Adipocyte (in vitro differentiated cells): Measurements from ENCODE around the gene ANGPTL2.

Source experiments
- DNase-seq: peaks from one replicate; pipeline ENCODE4 v3.0.0-alpha.2; 2015; ENCODE audit warnings: low read depth
- H3K27me3 ChIP-seq: replicated peaks from 2 replicates; pipeline ENCODE4 v1.7.0; 2013; ENCODE audit warnings: mild to moderate bottlenecking, low read length, moderate library complexity; ENCODE audit not compliant: control insufficient read depth, insufficient read depth
- H3K36me3 ChIP-seq: 2 replicates; pipeline ENCODE4 v1.7.0; 2013; ENCODE audit warnings: low read length, mild to moderate bottlenecking, moderate library complexity; ENCODE audit not compliant: control insufficient read depth, insufficient read depth, severe bottlenecking
- H3K4me1 ChIP-seq: 2 replicates; pipeline ENCODE4 v1.7.0; 2013; ENCODE audit warnings: mild to moderate bottlenecking, low read length, moderate library complexity; ENCODE audit not compliant: control insufficient read depth, insufficient read depth
- H3K4me3 ChIP-seq: 2 replicates; pipeline ENCODE4 v1.7.0; 2013; ENCODE audit warnings: mild to moderate bottlenecking, low read length, moderate library complexity
- H3K9ac ChIP-seq: 2 replicates; pipeline ENCODE4 v1.7.0; 2013; ENCODE audit warnings: mild to moderate bottlenecking, low read length, moderate library complexity
- H3K9me3 ChIP-seq: 2 replicates; pipeline ENCODE4 v1.7.0; 2013; ENCODE audit warnings: mild to moderate bottlenecking, low read length, moderate library complexity; ENCODE audit not compliant: control insufficient read depth

The ANGPTL2 gene

DNA sequence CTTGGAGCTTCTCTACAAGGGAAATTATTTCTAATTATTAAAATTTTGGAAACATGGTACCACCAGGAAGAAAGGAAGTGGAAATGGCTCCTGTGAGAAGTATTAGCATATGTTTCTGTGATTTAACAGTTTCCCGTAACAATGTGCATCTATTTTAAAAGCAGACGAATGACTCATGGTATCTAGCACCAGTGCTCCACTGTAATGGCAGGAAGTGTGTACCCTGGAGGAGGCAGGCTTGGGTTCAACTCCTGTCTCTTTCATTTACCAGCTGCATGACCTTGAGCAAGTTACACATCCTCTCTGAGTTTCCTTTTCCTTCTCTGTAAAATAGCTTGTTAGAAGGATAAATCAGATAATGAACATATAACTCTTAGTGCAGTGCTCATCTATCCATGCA lies 41.0 kb upstream of the ANGPTL2 start:
- peak; percentile 59 for DNase-seq
- peaks cover 30% of the 10 kb centered on the region for H3K4me1 ChIP-seq
- no peak overlapping the region for H3K9ac ChIP-seq
- no peak overlapping the region for H3K4me3 ChIP-seq
- no peaks in the 10 kb centered on the region for H3K36me3 ChIP-seq
- H3K9me3 ChIP-seq: no peaks in the 10 kb centered on the region
- H3K27me3 ChIP-seq: no peaks in the 10 kb centered on the region

DNA sequence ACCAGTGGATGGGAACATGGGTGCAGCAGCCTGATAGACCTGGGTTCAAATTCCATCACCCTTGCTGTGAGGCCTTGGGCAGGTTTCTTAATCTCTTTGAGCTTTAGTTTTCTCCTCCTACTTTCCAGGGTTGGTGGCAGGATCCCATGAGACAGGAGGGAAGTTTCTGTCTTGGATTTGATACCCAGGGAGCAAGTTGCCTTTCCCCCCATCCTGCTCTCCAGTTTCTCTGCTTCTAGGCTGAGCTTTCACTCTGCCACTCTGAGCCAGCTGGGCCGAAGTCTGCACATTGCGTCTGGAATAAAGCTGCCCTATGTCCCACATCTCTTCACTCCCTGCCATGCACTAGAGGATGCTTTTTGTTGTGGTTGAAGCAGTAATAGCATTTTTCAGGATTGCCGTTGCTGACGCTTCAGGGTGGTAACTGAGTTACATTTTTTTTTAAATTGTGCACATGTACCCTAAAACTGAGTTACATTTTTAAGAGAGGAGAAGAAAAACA lies 40.5 kb upstream of the ANGPTL2 start:
- DNase-seq: no peak
- Histone ChIP-seq H3K4me3 (no peak overlapping the region), H3K4me1 (peaks cover 30% of the 10 kb centered on the region), H3K9ac (no peak overlapping the region), H3K9me3 (no peaks in the 10 kb centered on the region), H3K36me3 (no peaks in the 10 kb centered on the region), H3K27me3 (no peaks in the 10 kb centered on the region)

DNA sequence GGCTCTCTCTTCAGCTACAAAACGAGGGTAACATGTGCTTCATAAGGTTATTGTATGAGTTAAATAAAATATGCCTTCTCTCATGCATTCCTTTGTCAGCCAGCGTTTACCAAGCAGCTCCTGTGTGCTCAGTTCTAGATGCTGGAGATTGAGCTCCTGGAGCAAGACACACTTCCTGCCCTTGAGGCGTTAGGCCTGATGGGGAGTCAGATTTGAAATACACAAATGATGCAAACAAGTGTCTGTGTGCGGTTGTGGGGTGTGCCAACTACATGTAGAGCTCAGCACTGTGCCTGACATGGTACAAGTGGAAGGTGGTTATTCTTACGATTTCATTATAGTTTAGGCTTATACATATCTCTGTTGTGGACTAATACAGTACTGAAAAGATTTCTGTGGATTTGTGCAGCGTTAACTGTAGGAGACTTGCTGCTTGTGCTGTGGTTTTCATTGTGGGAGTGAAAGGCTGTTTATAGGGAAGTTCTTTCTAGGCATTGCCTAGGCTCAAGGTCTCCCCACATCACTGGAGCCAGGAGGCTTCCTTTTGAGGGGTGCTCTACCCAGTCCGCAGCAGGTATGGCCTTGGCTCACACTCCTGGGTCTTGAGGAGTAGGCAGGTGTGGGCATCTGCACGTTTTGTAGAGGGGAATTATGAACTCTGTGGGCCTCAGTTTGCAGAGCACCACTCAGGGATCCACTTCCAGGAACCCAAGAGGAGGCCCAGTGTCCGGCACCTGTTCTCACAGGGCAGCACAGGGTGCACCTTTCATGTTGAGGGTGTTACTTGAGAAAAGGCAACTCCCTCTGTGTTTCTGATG lies 39.8 kb upstream of the ANGPTL2 start:
- Histone ChIP-seq H3K9ac (no peak overlapping the region), H3K4me1 (peaks cover 30% of the 10 kb centered on the region), H3K27me3 (no peaks in the 10 kb centered on the region), H3K36me3 (no peaks in the 10 kb centered on the region), H3K9me3 (no peaks in the 10 kb centered on the region), H3K4me3 (no peak overlapping the region)
- peak; percentile 16 for DNase-seq

DNA sequence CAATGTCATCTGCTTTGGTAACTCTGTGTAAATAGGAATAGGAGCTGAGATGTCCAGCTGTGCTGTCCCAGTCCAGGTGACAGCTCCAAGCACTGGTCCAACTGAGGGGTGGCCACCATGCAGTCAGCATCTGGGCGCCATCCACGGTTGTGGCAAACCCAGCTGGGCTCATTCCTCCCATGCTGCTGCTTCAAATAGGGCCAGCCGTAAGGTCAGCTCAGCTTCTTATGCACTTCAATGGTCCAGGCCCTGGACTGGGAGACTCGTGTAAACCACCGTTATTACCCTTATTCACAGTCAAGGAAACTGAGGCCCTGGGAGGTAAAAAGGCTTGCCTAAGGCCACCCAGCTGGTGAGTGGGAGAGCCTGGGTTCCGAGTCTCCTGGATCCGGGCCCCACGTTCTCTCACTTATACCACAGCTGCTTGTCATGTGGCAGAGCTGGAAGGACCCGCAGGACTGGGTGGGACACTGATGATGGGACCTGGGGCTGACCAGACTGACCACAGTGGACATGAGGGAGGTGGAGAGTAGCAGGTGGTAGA lies 38.7 kb upstream of the ANGPTL2 start:
- no peaks in the 10 kb centered on the region for H3K36me3 ChIP-seq
- no peak for DNase-seq
- H3K27me3 ChIP-seq: no peaks in the 10 kb centered on the region
- H3K9me3 ChIP-seq: no peaks in the 10 kb centered on the region
- peaks cover 30% of the 10 kb centered on the region for H3K4me1 ChIP-seq
- H3K4me3 ChIP-seq: no peak overlapping the region
- no peak overlapping the region for H3K9ac ChIP-seq

DNA sequence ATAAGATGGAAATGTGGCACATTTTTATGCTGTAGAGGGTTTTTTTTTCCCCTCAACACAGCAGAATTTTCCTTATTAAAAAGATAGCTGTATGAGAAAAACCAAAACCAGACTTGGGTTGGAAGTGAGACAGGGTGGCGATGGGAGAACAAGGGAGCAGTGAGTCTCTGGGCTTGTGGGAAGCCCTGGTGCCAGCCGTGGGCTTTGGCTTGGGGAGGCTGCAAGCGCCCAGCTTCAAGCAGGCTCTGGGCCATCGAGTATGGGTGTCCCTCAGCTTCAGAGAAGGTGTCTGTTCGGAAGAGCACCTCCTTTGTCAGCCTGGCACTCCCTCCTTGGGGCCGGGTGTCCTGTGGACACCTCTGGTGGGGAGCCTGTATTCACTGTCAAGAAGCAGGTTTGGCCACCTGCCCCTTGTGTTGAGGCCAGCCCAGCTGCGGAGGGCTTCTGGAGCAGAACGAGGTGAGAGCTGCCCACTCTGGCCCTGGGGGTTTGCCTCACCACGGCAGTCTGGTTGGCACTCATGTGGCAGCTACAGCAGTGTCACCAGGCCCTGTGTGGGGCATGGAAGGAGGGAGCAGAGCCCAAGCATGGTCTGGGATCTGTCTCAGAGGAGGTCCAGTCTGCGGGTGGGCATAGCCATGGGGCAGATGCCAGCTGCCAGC lies 37.6 kb upstream of the ANGPTL2 start:
- Histone ChIP-seq H3K9me3 (no peaks in the 10 kb centered on the region), H3K9ac (peak overlapping the region; percentile 70), H3K4me3 (no peak overlapping the region), H3K36me3 (no peaks in the 10 kb centered on the region), H3K27me3 (no peaks in the 10 kb centered on the region), H3K4me1 (peaks cover 35% of the 10 kb centered on the region)
- DNase-seq: no peak

DNA sequence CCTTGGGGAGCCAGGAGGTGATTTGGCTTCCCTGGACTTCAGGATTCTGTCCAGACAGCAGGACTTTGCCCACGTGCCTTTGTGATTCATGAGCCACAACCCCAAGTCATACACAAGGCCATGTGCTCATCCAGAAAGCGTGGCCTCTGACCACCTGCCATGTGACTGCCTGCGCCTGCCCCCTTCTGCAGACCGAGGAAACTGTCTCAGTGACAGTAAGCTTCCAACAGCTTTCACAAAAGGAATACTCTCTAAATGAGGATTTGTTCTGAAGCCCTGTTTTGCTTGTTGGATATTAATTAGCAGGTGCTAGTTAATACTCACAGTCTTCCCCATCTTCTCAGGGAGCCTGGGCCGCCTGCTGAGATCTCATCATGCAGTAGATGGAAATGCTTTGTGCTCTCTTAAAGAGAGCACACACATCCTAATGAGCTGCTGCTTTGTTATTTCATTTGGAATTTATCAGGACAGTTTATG lies 36.9 kb upstream of the ANGPTL2 start:
- peak overlapping the region; percentile 70 for H3K9ac ChIP-seq
- H3K4me3 ChIP-seq: no peak overlapping the region
- no peaks in the 10 kb centered on the region for H3K36me3 ChIP-seq
- peak; percentile 49 for DNase-seq
- H3K4me1 ChIP-seq: peaks cover 42% of the 10 kb centered on the region
- no peaks in the 10 kb centered on the region for H3K9me3 ChIP-seq
- H3K27me3 ChIP-seq: no peaks in the 10 kb centered on the region

DNA sequence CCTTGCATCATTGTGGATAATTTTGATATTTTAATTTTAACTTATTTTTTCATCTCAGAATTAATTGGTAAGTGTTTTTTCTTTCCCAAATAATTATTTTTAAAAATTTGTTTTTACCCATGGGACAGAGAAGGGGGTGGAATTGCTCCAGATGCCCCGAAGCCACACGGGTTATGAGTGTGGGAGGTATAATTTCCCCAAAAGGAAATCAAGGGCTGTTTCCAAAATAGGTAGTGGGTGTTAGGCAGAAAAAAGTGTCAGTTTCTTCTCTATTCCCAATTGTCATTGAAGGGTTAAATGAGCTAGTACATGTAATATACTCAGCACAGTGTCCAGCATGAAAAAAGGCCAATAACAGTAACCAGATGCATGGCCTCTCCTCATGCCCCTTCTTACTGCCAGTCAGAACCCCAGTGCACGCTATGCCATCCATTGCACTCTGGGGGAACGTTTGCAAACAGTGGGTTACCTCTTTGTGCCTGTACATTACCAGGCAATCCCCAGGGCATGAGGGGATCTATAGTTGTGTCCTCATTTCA lies 36.4 kb upstream of the ANGPTL2 start:
- H3K4me3 ChIP-seq: no peak overlapping the region
- no peaks in the 10 kb centered on the region for H3K9me3 ChIP-seq
- H3K27me3 ChIP-seq: no peaks in the 10 kb centered on the region
- peaks cover 45% of the 10 kb centered on the region for H3K4me1 ChIP-seq
- no peak for DNase-seq
- no peak overlapping the region for H3K9ac ChIP-seq
- no peaks in the 10 kb centered on the region for H3K36me3 ChIP-seq

DNA sequence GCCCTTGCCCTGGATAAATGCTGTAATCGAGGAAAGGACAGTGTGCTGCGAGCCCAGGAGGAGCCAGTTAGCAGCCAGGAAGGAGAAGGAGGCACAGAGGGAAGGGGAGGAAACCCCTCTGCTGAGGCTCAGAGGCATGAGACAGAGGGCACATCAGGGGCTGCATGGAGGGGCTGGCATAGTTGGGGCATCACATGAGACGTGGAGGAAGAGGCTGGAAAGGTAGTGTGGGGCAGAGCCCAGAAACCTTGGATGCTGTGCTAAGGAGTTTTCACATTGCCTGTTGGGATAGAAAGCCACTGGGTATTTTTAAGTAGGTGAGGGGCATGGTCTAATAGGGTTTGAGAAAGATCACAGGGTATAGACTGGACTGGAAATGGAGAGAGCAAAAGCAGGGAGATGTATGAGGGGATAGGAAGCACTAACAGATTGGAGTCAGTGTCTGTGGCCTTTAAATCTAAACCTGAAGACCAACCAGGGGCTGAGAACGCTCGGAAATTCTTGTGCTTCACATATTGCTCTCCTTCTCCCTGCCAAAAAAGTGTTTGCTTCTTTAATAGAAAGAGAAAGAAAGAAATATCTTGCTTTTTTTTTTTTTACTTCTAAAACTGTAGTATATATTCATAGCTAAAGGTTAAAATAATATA lies 33.0 kb upstream of the ANGPTL2 start:
- Histone ChIP-seq H3K9ac (no peak overlapping the region), H3K36me3 (no peaks in the 10 kb centered on the region), H3K9me3 (no peaks in the 10 kb centered on the region), H3K27me3 (no peaks in the 10 kb centered on the region), H3K4me1 (peaks cover 29% of the 10 kb centered on the region), H3K4me3 (peak overlapping the region; percentile 37)
- DNase-seq: no peak

DNA sequence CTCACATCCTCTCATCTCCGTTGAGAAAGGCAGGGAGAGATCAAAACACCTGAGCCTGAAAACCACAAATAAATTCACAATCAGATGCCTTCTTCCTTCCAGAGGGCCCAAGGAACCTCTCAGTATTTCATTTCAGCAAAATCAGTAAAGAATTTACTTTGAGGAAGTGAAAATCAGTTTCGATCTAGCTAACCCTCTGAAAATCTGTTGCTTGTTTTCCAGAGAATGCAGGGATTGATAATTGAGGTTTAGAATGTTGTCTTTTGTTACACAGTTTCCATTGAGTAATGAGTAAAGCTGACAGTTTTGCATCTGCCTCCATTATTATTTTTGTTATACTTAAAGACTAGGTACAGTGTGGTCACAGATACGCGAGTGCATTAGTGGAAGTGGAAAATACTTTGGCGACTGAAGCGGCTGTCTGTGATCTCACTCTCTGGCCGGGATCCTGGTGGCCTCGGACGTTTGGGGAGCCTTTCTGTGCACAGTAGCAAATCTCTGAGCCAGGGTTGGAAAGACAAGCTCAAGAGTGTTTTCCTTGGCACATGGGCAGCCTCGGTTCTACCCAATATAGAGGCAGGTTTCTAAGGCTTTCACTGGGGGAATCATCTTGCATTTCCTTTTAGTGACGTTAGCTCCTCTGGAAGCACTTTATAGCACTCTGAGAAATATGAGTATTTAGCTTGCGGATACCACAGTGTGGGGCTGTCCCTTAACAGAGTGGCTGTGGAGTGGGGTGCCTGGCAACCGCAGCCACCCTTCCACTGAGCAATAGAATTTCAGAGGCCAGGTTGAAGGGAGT lies 32.2 kb upstream of the ANGPTL2 start:
- no peaks in the 10 kb centered on the region for H3K27me3 ChIP-seq
- no peaks in the 10 kb centered on the region for H3K9me3 ChIP-seq
- DNase-seq: peak; percentile 83
- H3K36me3 ChIP-seq: no peaks in the 10 kb centered on the region
- H3K9ac ChIP-seq: peak overlapping the region; percentile 15
- peaks cover 24% of the 10 kb centered on the region for H3K4me1 ChIP-seq
- peak overlapping the region; percentile 37 for H3K4me3 ChIP-seq

DNA sequence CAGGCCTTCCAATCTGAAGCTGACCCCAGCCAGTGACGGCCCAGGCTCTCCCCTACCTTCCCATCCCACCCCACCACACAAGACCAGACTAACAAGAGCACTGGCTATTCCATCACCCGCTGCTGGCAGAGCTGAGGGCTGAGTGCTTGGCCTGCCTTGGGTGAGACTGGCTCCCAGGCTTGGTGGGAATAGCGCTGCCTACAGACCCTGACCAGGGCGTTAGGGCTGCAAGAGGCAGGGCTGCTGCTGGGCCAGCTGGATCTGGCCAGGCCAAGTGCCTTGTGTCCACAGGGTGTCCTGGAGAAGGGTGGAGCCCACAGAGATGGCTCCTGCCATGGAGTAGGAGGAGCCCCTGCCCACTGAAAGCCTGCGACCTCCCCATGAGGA lies 31.6 kb upstream of the ANGPTL2 start:
- H3K27me3 ChIP-seq: peaks cover 5% of the 10 kb centered on the region
- H3K4me3 ChIP-seq: no peak overlapping the region
- H3K4me1 ChIP-seq: peaks cover 18% of the 10 kb centered on the region
- no peak for DNase-seq
- no peaks in the 10 kb centered on the region for H3K36me3 ChIP-seq
- no peaks in the 10 kb centered on the region for H3K9me3 ChIP-seq
- no peak overlapping the region for H3K9ac ChIP-seq
